ENCODE results near the gene GAL3ST3.

GAL3ST3 gene

GRCh38 chr11:66045177-66045639 is 3.8 kb downstream of the GAL3ST3 start:
- H3K36me3 Mint-ChIP-seq (ENCODE audit: low read depth) = no peaks in the 10 kb centered on the region
- H3K27me3 Mint-ChIP-seq (ENCODE audit: low read depth) = peaks cover 3% of the 10 kb centered on the region
- H3K4me3 Mint-ChIP-seq = no peak overlapping the region
- TF ChIP-seq CTCF (IDR thresholded peaks at IDR 0.05; ENCODE audit: unreplicated experiment in 3 of 3) = peak; percentile 88 to 94 (median 93)
- no peak overlapping the region for H3K27ac Mint-ChIP-seq
- H3K4me1 Mint-ChIP-seq = peaks cover 8% of the 10 kb centered on the region
- H3K9me3 Mint-ChIP-seq = no peaks in the 10 kb centered on the region

GRCh38 chr11:66044757-66045156 is 4.2 kb downstream of the GAL3ST3 start:
- Mint-ChIP-seq H3K9me3 (no peaks in the 10 kb centered on the region), H3K36me3 (ENCODE audit: low read depth) (no peaks in the 10 kb centered on the region), H3K27ac (no peak overlapping the region), H3K27me3 (ENCODE audit: low read depth) (peaks cover 3% of the 10 kb centered on the region), H3K4me1 (peaks cover 8% of the 10 kb centered on the region), H3K4me3 (no peak overlapping the region)
- no peak for TF ChIP-seq CTCF (IDR thresholded peaks at IDR 0.05; ENCODE audit: unreplicated experiment in 3 of 3)

- no peak for TF ChIP-seq CTCF (IDR thresholded peaks at IDR 0.05; ENCODE audit: unreplicated experiment in 3 of 3)
- H3K4me1 Mint-ChIP-seq = peaks cover 7% of the 10 kb centered on the region
- no peak overlapping the region for H3K4me3 Mint-ChIP-seq
- no peaks in the 10 kb centered on the region for H3K9me3 Mint-ChIP-seq
- peaks cover 3% of the 10 kb centered on the region for H3K27me3 Mint-ChIP-seq (ENCODE audit: low read depth)
- no peaks in the 10 kb centered on the region for H3K36me3 Mint-ChIP-seq (ENCODE audit: low read depth)
- H3K27ac Mint-ChIP-seq = no peak overlapping the region
Observed at GRCh38 chr11:66042996-66043906, 5.7 kb downstream of the GAL3ST3 start.

- Mint-ChIP-seq H3K4me1 (no peaks in the 10 kb centered on the region), H3K4me3 (no peak overlapping the region), H3K9me3 (peaks cover 5% of the 10 kb centered on the region), H3K36me3 (ENCODE audit: low read depth) (no peaks in the 10 kb centered on the region), H3K27me3 (ENCODE audit: low read depth) (peaks cover 3% of the 10 kb centered on the region), H3K27ac (no peak overlapping the region)
- TF ChIP-seq CTCF (IDR thresholded peaks at IDR 0.05; ENCODE audit: unreplicated experiment in 3 of 3) = no peak
Observed at GRCh38 chr11:66042227-66042995, 6.5 kb downstream of the GAL3ST3 start.

GRCh38 chr11:66039765-66040164 is 9.2 kb downstream of the GAL3ST3 start:
- no peak for TF ChIP-seq CTCF (IDR thresholded peaks at IDR 0.05; ENCODE audit: unreplicated experiment in 3 of 3)
- peaks cover 11% of the 10 kb centered on the region for H3K9me3 Mint-ChIP-seq
- no peak overlapping the region for H3K4me3 Mint-ChIP-seq
- H3K36me3 Mint-ChIP-seq (ENCODE audit: low read depth) = no peaks in the 10 kb centered on the region
- no peak overlapping the region for H3K27ac Mint-ChIP-seq
- no peaks in the 10 kb centered on the region for H3K4me1 Mint-ChIP-seq
- peaks cover 7% of the 10 kb centered on the region for H3K27me3 Mint-ChIP-seq (ENCODE audit: low read depth)
